T-helper 2 cell treated with Interferon-gamma antibody and Interleukin-4, amounts not matched to agents 5 μg/mL and 100 μg/mL, for 36 hours (primary cell): ENCODE measurements around the gene WFS1.

Experiments used
- DNase-seq: peaks from one replicate; pipeline ENCODE4 v3.0.0; 2021; ENCODE audit warnings: low spot score
- H3K27ac Mint-ChIP-seq: one replicate; pipeline ENCODE4 v1.8.0; 2021; ENCODE audit warnings: mild to moderate bottlenecking, mixed read lengths
- H3K27me3 Mint-ChIP-seq: one replicate; pipeline ENCODE4 v1.8.0; 2021; ENCODE audit warnings: low read depth, mixed read lengths
- H3K36me3 Mint-ChIP-seq: one replicate; pipeline ENCODE4 v1.8.0; 2021; ENCODE audit warnings: low read depth, mixed read lengths
- H3K4me1 Mint-ChIP-seq: one replicate; pipeline ENCODE4 v1.8.0; 2021; ENCODE audit warnings: low read depth, mixed read lengths
- H3K4me3 Mint-ChIP-seq: one replicate; pipeline ENCODE4 v1.8.0; 2022; ENCODE audit warnings: mild to moderate bottlenecking, moderate library complexity, mixed read lengths
- H3K9me3 Mint-ChIP-seq: one replicate; pipeline ENCODE4 v1.8.0; 2021; ENCODE audit warnings: mixed read lengths

Gene WFS1

DNA sequence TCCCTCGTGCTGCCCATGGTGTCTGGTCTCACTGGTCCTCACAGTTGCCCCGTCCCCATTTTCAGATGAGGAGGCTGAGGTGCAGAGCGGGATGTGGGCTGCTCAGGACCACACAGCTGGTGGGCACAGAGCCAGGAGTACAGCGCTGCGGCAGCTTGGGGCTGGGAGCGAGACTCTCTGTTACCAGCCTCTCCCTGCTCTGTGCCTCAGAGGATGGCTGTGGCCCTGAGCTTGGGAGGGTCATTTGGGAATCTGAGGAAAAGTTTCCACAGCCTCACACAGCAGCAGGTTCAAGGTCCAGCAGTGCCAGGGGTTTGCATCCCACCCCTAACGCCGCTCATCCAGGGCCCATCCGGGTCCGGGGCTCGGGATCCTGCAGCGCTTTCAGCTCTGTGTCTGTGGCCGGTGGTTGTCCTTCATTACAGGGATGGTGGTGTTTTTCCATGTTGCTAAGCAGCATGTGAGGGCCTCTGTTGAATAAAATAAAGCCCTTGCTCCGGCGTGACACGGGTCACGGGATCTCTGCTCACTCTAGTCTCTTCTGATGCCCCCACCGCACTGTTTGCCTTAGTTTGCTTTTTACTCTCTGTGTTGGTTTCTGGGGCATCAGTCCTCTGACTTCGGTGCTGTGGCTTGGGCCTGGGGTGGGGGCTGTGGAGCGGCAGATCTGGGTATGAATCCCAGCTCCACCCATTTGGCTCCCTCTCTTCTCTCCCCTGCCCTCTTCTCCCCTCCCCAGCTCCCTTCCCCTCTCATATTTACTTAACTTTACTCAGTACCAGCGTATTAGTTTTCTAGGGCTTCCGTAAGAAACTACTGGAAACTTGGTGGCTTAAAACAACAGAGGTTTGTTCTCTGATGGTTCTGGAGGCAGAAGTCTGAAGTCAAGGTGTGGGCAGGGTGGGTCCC, 6.5 kb downstream of the WFS1 start:
- Mint-ChIP-seq H3K27ac (no peak overlapping the region), H3K4me1 (peaks cover 6% of the 10 kb centered on the region), H3K9me3 (no peaks in the 10 kb centered on the region), H3K4me3 (no peak overlapping the region), H3K27me3 (peaks cover 19% of the 10 kb centered on the region), H3K36me3 (no peaks in the 10 kb centered on the region)
- no peak for DNase-seq

DNA sequence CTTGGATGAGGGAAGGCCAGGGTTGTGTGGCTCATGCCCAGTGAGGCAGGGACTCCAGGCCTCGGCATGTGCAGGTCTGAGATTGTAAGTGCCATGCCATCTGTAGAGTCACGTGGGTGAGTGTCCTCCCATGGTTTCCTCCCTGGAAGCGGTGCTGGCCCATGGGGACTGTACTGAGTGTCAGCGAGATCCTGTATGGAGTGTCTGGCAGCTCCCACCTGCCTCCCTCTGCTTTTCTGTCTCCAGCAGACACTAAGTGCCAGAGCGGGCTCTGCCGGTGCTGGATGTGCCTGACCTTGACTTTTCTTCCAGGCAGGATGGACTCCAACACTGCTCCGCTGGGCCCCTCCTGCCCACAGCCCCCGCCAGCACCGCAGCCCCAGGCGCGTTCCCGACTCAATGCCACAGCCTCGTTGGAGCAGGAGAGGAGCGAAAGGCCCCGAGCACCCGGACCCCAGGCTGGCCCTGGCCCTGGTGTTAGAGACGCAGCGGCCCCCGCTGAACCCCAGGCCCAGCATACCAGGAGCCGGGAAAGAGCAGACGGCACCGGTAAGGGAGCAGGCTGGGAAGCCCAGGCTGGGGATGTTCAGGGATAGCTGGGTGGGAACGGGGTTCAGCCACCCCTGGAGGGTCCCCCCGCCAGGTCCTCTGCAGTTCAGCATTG, 7.6 kb downstream of the WFS1 start:
- Mint-ChIP-seq H3K9me3 (no peaks in the 10 kb centered on the region), H3K36me3 (no peaks in the 10 kb centered on the region), H3K4me1 (peaks cover 6% of the 10 kb centered on the region), H3K27ac (no peak overlapping the region), H3K27me3 (peaks cover 10% of the 10 kb centered on the region), H3K4me3 (no peak overlapping the region)
- no peak for DNase-seq

DNA sequence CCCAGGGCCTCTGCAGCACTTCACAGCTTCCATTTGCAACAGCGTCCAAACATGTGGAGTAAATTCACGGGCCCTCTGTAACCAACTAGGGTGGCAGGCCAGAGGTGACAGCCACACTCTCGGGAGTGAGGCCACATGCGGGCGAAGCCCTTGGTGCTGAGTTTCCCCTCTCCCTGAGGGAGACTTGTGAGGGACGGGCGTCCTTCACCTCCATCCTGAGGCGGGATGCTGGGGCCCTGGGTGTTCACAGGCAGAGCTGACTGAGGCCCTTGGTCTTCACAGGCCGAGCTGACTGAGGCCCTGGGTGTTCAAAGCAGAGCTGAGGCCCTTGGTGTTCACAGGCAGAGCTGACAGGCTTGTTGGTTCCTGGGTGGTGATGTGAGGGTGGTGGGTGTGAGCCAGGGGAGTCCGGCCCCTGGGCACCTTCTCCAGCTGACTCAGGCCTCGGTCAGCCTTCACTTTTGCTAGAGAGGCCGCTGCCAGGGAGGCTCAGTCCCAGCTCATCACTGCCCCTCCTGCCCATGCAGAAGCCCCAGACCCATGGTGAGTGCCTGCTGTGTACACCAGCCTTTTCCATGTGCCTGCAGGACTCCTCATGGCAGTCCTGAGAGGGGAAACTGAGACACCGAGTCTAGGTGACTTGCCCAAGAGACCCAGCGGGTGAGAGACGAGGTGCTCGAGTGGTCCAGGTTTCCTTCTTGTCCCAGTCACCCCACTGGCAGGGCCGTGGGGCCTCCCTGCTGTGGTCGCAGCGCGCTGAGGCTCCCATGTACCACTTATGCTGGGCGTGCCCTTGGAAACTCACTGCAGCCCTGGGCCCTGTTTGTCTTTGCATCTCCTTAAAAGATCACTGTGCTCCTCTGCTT, 8.5 kb downstream of the WFS1 start:
- Mint-ChIP-seq H3K4me3 (no peak overlapping the region), H3K4me1 (peaks cover 6% of the 10 kb centered on the region)

DNA sequence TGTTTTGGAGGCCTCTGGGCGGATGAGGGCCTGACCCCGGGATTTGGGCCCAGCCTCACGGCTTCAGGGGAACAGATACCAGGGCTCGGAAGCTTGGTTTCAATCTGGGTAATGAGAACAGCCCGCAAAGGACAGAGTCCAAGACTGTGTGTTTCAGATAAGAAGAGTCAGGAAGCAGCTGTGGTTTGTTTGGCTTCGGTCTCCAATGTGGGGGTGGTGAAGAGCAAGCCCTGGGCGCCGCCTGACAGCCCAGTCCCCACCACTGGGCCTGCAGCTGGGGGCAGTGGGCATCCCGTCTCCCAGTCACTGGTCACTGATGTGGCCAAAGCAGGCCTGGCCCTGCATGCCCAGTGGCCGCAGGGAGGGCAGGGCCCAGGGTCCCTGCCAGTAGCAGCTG, 9.1 kb downstream of the WFS1 start:
- H3K4me3 Mint-ChIP-seq, result no peak overlapping the region
- no peak overlapping the region for H3K27ac Mint-ChIP-seq
- no peaks in the 10 kb centered on the region for H3K36me3 Mint-ChIP-seq
- peaks cover 8% of the 10 kb centered on the region for H3K27me3 Mint-ChIP-seq
- no peaks in the 10 kb centered on the region for H3K9me3 Mint-ChIP-seq
- H3K4me1 Mint-ChIP-seq, result peaks cover 6% of the 10 kb centered on the region
- DNase-seq, result no peak

More for the DNA sequence above, 8.5 kb downstream of the WFS1 start:
- Mint-ChIP-seq H3K27ac (no peak overlapping the region), H3K36me3 (no peaks in the 10 kb centered on the region), H3K9me3 (no peaks in the 10 kb centered on the region), H3K27me3 (peaks cover 8% of the 10 kb centered on the region)
- DNase-seq, result no peak

DNA sequence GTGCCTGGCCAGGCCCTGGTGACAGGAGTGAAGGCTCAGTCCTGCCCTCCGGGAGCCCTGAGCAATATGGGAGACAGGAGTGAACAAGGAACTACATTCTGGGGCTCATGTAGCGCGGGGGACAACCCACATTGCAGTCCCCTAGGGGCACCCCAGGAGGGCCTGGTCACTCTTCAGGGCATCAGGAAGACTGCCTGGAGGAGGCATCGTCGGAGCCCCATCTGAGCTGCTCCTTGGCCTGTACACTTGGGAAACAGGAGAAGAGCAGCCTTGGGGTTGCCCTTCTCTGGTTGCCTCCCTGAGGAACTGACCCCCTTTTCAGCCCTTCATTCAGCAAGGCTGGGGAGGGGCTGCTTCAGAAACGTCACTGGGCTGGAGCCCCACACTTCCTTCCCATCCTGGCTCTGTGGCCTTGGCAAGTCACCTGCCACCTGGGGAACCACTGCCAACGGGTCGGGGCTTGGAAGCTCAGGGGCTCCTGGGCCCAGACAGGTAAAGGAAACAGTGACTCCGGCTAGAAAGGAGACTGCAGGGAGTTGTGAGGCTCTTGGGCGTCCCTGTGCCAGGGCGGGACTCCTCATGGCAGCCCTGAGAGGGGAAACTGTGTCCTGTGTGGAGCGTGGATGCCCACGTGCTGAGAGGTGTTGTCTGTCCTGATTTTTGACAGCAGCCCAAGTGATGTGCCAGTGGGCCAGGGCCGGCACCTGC, 10.1 kb downstream of the WFS1 start:
- Mint-ChIP-seq H3K4me3 (no peak overlapping the region), H3K27me3 (peaks cover 8% of the 10 kb centered on the region), H3K27ac (no peak overlapping the region), H3K36me3 (no peaks in the 10 kb centered on the region), H3K9me3 (no peaks in the 10 kb centered on the region), H3K4me1 (peaks cover 6% of the 10 kb centered on the region)
- DNase-seq, result no peak

DNA sequence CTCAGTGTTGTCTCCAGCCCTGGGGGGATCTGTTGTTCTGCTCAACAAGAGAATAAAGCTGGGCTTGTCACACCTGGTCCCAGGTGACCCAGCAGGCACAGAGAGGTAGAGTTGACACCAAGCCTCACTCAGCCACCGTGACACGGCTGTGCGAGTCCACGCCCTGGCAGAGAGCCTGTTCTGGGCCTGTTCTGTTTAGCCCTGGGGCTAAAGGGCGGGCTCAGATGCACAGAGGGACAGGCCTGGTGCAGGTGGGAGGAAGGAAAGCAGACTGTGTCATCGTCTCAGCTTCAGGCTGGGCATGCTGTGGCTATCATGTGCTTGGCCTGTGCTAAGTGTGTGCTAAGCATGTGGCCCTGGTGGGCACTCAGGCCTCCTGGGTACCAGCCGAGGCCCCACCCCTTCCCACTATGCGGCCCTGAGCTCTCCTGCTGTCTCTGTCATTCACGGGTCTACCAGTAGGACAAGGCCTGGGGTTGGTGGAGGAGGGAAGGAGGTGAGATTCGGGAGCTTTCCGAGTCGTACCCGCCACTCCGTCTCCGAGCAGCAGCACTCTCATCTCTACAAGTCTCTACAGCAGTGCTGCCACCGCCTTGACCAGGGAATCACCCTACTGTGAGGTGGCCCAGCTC, 10.8 kb downstream of the WFS1 start:
- Mint-ChIP-seq H3K4me3 (no peak overlapping the region), H3K27me3 (peaks cover 8% of the 10 kb centered on the region), H3K4me1 (peaks cover 6% of the 10 kb centered on the region), H3K9me3 (no peaks in the 10 kb centered on the region), H3K27ac (no peak overlapping the region), H3K36me3 (no peaks in the 10 kb centered on the region)
- no peak for DNase-seq

DNA sequence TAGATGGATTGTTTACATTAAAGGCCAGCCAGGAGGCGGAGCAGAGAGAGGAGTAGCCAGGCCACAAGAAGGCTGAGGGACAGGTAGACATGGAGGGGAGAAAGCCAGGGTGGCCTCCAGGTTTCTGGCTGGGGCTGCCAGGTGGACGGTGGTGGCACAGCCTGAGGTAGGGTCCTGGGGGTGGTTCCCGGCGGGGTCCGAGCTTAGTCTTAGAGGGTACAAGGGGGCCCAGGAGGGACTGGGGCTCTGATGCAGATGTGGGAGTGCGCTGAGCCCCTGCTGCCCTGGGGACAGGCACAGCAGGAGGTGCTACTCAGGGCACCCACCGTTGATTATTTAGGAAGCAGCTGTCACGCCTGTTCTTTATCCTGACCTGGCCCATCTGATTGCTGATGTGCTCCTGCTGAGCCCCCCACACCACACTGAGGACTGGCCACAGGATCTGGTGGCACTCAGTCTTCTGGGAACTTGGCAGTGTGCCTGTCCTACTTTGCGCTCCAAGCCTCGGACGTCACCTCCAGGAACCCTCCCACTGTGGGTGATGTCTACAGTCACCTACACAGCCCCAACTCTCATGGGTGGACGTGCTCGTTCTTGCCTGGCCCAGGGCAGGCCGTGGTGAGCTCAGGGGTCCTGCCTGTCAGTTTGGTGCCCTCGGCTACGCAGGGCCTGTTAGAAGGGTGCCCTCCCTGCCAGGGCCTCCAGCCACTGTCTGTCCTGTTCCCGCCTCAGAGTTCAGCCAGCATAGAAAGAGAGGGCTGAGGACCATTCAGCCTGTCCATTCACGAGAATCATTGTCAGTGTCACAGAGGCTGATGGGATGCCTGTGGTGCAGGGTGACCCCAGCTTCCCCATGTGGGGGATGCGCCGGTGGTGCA, 12.0 kb downstream of the WFS1 start:
- peaks cover 3% of the 10 kb centered on the region for H3K27me3 Mint-ChIP-seq
- H3K36me3 Mint-ChIP-seq, result no peaks in the 10 kb centered on the region
- no peaks in the 10 kb centered on the region for H3K9me3 Mint-ChIP-seq
- H3K27ac Mint-ChIP-seq, result no peak overlapping the region
- no peak overlapping the region for H3K4me3 Mint-ChIP-seq
- DNase-seq, result no peak
- peaks cover 6% of the 10 kb centered on the region for H3K4me1 Mint-ChIP-seq

DNA sequence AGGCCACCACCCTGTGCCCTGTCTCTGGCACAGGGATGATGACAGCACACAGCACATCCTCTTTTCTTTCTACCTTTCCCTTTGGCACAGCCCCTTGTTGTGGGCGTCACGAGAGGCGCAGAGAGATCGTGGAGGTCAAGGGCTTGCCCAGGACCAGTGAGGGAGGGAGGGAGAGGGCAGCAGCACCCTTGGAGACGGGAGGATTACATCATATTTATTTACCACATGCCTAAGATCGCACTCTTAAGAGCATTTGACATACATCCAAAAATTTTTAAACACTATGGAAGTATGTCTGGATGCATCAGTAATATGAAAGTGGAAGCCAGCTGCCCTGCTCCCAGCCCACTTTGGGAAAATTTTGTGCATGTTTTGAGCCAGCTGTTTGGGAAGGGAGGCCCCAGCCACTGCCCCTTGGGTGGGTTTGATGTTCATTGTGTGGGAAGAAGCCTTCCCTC, 12.7 kb downstream of the WFS1 start:
- DNase-seq, result no peak
- Mint-ChIP-seq H3K36me3 (no peaks in the 10 kb centered on the region), H3K27me3 (peaks cover 2% of the 10 kb centered on the region), H3K27ac (no peak overlapping the region), H3K4me1 (peaks cover 6% of the 10 kb centered on the region), H3K4me3 (no peak overlapping the region), H3K9me3 (no peaks in the 10 kb centered on the region)

DNA sequence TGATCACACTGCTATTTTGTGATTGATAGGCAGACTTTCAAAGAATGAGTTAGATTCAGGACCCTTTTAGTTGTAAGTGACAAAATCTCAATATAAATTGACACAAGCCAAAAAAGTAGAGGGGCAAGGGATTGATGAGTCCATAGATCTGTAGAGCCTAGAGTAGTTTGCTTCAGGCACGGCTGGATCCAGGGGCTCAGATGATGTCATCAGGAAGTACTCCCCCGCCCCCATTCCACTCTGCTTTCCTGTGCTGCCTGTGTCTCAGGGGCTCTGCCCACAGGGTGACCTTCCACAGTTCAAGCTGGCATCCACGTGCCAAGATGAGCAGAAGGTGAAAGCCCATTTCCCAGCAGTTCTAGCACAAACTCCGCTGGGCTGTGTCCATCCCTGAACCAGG, 13.6 kb downstream of the WFS1 start:
- peaks cover 2% of the 10 kb centered on the region for H3K27me3 Mint-ChIP-seq
- H3K36me3 Mint-ChIP-seq, result no peaks in the 10 kb centered on the region
- no peak overlapping the region for H3K4me3 Mint-ChIP-seq
- no peaks in the 10 kb centered on the region for H3K9me3 Mint-ChIP-seq
- H3K27ac Mint-ChIP-seq, result no peak overlapping the region
- no peak for DNase-seq
- H3K4me1 Mint-ChIP-seq, result peaks cover 6% of the 10 kb centered on the region

DNA sequence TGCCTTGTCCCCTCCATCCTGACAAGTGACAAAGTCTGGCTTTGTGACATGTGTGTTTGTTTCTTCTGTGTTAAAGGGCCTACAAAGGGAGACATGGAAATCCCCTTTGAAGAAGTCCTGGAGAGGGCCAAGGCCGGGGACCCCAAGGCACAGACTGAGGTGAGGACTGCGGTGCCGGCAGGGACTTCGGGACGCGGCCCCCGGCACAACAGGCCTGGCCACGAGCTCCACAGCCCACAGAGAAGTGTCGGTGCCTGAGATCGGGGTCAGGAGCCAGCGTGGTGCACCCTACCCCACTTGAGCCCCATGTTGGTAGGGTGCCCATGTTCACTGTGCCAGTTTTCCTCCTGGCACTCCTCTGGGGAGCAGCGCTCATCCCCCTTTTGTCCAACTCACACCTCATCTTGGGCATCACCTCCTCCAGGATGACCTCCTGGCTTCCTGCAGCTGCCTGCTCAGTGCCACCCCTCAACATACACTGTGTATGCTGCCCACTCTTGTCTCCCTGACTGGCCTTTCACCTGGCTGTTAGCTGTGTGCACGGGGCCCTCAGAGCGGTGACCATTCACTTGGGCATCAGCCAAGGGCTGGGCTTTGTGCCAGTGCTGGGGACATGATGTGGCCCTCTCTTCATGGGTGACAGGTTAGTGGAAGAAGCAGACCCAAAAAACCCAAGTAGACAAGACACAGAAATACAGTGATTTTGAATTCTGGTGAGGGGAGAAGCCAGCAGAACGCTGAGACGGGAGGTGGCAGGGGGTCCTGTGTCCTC, 17.6 kb downstream of the WFS1 start:
- Mint-ChIP-seq H3K4me3 (no peak overlapping the region), H3K9me3 (no peaks in the 10 kb centered on the region), H3K36me3 (no peaks in the 10 kb centered on the region), H3K27me3 (no peaks in the 10 kb centered on the region), H3K27ac (no peak overlapping the region), H3K4me1 (no peaks in the 10 kb centered on the region)
- DNase-seq, result no peak

DNA sequence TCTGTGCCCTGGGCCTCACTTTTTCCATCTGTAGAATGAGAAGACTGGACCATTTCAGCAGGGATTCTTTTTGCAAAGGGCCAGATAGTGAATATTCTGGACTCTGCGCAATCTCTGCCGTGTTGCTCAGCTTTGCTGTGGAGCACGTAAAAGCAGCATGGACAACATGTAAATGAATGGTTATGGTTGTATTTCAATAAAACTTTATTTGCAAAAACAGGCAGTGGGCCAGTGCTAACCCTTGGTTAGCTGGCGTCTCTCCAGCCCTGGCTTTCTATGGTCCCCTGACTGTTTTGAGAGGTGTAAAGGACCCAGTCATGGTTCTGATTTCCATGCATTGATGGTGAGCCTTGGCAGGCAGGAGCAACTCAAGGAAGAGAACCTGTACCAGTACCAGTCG, 18.7 kb downstream of the WFS1 start:
- Mint-ChIP-seq H3K27me3 (no peaks in the 10 kb centered on the region), H3K9me3 (no peaks in the 10 kb centered on the region), H3K4me3 (no peak overlapping the region), H3K4me1 (no peaks in the 10 kb centered on the region), H3K36me3 (no peaks in the 10 kb centered on the region), H3K27ac (no peak overlapping the region)
- no peak for DNase-seq

DNA sequence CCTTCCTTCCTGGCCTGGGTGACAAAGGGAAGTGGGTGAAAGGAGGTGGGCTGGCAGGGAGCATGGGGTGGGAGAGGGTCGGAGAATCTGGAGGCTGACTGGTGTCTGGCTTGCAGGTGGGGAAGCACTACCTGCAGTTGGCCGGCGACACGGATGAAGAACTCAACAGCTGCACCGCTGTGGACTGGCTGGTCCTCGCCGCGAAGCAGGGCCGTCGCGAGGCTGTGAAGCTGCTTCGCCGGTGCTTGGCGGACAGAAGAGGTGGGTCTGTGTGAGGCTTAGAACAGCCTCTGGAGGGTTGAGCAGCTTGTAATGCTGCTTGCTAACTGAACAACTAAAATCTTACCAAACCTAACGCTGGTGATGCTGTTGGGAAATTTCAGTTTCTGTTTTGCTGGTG, 19.2 kb downstream of the WFS1 start:
- Mint-ChIP-seq H3K27me3 (no peaks in the 10 kb centered on the region), H3K27ac (no peak overlapping the region), H3K4me3 (no peak overlapping the region), H3K9me3 (no peaks in the 10 kb centered on the region), H3K36me3 (no peaks in the 10 kb centered on the region), H3K4me1 (no peaks in the 10 kb centered on the region)
- DNase-seq, result no peak
